Epithelial cell of esophagus (primary cell): Measurements from ENCODE around the gene FIZ1.

Experiments used
- DNase-seq: peaks from one replicate; pipeline ENCODE4 v3.0.0; 2010; ENCODE audit warnings: low read depth
- H3K4me3 ChIP-seq: 2 replicates; pipeline ENCODE4 v1.5.1; 2011; ENCODE audit warnings: mild to moderate bottlenecking, low read length, control low read depth
- CTCF ChIP-seq: IDR thresholded peaks from 2 replicates; pipeline ENCODE4 v1.5.1; 2011; ENCODE audit warnings: low read depth, mild to moderate bottlenecking, low read length, control low read depth, inconsistent platforms; ENCODE audit not compliant: insufficient read depth; ENCODE audit errors: missing control alignments

FIZ1 gene

GRCh38 chr19:55544776-55545439 is 54.4 kb downstream of the FIZ1 start:
- DNase-seq: no peak
- TF ChIP-seq CTCF: no peak
- no peak overlapping the region for H3K4me3 ChIP-seq

GRCh38 chr19:55544014-55544413 is 55.3 kb downstream of the FIZ1 start:
- no peak for DNase-seq
- TF ChIP-seq CTCF: no peak
- H3K4me3 ChIP-seq: no peak overlapping the region

GRCh38 chr19:55543567-55543966 is 55.8 kb downstream of the FIZ1 start:
- H3K4me3 ChIP-seq: no peak overlapping the region
- no peak for DNase-seq
- no peak for TF ChIP-seq CTCF

GRCh38 chr19:55542292-55542855 is 56.9 kb downstream of the FIZ1 start:
- DNase-seq: no peak

More at GRCh38 chr19:55542292-55542855, 56.9 kb downstream of the FIZ1 start:
- no peak for TF ChIP-seq CTCF
- H3K4me3 ChIP-seq: no peak overlapping the region
